GM18511 (cell line): ENCODE data around the gene SGTA.
"Not testable (repeated sequence)": the region's sequence is repeated elsewhere in the genome, so short reads cannot be mapped to it uniquely, and the experiment has no call there.

Experiments used
- ATAC-seq: cut with Tn5 transposase; IDR thresholded peaks from one replicate; pipeline ENCODE4 v1.9.1; 2021; ENCODE audit warnings: mild to moderate bottlenecking, moderate library complexity; ENCODE audit not compliant: unreplicated experiment

SGTA gene

DNA sequence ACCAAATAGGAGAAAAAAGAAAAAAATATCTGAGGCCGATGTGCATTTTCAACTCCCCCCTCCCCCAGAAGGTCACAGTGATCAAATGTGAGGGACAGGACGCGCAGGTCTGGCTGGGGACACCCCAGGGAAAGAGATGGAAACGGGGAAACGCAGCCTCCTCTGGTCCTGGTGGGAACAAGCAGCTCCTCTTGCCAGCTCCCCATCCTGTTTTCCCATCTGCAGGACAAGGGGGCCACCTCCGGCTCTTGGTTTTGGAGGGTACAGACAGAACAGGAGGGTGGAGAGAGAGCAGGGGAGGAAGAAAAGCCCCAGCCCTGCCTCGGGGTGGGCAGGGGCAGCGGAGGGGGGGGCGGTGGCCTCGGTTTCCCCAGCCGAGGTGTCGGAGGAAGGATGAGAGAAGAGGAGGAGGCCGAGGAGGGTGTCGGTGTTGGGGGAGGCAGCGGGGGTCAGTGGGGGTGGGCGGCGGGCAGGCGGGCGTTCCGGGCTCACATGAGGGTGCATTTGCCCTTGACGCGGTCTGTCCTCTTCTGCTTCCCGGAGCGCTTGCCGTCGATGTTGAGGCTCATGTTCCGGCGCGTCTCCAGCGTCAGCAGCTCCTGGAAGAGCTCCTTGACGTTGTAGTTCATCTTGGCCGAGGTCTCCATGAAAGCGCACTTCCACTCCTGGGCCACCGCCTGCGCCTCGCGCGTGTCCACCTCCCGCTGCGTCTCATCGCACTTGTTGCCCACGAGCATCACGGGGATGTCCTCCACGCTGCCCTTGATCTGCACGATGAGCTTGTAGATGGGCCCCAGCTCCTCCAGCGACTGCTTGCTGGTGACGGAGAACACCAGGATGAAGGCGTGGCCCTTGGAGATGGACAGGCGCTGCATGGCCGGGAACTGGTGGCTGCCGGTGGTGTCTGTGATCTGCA is 66.1 kb downstream of the SGTA start:
- no peak for ATAC-seq

GRCh38 chr19:2716275-2716650 is 66.8 kb downstream of the SGTA start:
- ATAC-seq, result no peak

DNA sequence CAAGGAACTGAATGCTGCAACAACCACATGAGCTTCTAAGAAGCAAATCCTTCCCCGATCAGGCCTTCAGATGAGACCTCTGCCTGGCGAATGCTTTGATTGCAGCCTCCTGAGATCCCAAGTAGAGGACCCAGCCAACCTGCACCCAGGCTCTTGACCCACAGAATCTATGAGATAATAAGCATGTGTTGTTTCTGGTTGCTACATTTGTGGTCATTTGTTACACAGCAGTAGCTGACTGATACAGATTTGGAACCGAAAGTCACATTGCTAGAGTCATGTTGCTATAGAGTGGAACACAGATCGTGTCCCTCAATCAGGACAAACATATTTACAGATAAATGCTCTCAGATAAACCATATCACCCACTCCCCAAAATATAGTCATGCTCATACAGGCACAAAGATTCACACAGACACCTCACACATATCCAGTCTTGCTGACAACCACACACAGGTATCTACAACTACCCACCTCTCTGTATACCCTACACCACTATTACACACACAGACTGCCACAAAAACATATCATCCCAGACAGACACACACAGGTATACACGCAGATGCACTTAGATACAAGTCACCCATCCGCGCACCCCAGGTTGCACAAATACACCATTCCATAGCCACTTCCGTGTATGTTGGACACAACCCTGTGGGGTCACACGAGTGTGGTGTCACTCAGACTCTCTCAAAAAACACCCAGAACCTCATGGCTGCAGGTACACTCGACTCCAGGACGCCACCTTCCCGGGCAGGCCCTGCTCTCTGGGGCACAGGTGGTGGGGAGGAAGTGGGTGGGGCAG is 67.4 kb downstream of the SGTA start:
- ATAC-seq, result no peak

DNA sequence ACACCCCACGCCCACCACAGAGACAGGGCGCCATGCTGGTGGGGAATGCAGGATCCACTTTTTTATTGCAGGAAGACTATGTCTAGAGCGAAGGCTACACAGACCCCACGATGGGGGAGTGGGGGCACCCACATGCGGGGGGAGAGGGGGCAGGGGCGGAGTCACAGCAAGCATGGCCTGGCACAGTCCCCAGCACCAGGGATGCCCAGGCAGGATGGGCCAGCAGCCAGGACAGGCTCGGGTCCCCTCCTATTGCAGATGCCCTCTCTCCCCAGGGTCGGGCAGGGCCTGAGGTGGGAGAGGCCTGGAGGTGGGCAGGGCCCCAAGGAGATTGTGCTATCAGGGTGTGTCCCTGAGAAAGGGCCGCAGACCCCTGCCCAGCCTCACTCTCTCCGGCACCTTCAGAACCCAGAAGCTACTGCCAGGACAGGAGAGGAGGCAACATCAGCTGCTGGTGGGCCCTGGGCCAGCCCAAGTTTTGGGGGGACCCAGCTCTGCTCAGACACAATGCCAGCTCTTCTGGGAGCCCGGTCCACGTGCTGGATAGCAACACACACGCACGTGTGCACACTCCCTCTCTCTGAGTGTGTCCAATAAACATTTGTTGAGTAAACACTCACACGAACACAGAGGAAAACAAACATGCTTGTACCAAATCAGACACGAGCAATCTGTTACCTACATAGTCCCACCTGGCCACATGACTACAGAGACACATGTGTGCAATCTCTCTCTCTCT is 68.4 kb downstream of the SGTA start:
- no peak for ATAC-seq

DNA sequence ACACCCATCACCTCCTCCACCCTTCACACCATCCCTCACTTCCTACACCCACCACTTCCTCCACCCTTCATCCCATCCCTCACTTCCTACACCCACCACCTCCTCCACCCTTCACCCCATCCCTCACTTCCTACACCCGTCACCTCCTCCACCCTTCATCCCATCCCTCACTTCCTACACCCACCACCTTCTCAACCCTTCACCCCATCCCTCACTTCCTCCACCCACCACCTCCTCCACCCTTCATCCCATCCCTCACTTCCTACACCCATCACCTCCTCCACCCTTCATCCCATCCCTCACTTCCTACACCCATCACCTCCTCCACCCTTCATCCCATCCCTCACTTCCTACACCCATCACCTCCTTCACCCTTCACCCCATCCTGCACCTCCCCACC is 69.0 kb downstream of the SGTA start:
- ATAC-seq, result not testable (repeated sequence)

DNA sequence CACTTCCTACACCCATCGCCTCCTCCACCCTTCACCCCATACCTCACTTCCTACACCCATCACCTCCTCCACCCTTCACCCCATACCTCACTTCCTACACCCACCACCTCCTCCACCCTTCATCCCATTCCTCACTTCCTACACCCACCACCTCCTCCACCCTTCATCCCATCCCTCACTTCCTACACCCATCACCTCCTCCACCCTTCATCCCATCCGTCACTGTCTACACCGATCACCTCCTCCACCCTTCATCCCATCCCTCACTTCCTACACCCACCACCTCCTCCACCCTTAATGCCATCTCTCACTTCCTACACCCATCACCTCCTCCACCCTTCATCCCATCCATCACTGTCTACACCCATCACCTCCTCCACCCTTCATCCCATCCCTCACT is 69.9 kb downstream of the SGTA start:
- not testable (repeated sequence) for ATAC-seq

- no peak for ATAC-seq
Measured at GRCh38 chr19:2711875-2712205, 71.2 kb downstream of the SGTA start.

DNA sequence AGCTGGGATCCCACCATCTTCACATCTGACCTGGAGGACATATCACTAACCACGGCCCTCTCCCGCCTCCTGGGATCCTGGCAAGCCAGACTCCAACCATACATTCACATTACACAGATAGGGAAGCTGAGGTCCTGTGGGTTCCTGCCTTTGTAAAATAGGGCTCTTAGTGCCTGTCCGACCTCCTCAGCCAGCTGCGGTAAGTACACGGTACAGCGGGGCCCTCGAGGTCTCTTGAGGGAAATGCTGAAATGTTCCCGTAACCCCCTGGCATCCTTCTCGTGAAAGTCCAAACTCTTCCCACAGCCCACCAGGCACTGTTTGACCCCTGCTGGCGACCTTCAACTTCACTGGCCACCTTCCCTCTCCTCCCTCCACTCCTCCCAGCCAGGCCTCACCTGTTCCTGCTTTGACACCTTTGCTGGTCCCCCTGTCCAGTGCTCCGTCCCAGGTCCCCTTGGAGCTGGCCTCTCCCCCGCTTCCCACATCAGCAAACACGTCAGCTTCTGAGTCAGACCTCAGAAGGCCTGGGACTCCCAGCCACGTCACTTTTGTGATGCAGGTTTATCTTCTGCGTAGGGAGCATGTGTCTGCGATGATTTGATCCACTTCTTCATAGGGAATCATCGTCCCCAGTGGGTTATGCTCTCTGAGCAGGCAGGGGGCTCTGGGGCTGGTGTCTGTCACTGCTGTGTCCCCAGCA is 71.8 kb downstream of the SGTA start:
- no peak for ATAC-seq

DNA sequence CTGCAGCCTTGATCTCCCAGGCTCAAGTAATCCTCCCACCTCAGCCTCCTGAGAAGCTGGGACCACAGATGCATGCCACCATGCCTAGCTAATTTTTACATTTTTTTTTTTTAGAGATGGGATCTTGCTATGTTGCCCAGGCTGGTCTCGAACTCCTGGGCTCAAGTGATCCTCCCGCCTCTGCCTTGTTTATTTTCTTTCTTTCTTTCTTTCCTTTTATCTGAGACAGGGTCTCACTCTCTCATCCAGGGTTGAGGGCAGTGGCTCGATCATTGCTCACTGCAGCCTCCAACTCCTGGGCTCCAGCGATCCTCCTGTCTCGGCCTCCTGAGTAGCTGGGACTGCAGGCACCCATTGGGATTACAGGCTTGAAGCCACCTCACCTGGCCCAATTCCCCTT is 76.8 kb downstream of the SGTA start:
- ATAC-seq, result no peak
